HG02610 (cell line): Measurements from ENCODE around the gene RIGI.
"Not testable (repeated sequence)": the region's sequence is repeated elsewhere in the genome, so short reads cannot be mapped to it uniquely, and the experiment has no call there.

ENCODE experiments used
- ATAC-seq: cut with Tn5 transposase; IDR thresholded peaks from one replicate; pipeline ENCODE4 v1.9.1; 2021; ENCODE audit warnings: mild to moderate bottlenecking, moderate library complexity; ENCODE audit not compliant: unreplicated experiment

Gene RIGI

GRCh38 chr9:32533336-32533735 lies 7.3 kb upstream of the RIGI start:
- ATAC-seq, result no peak

GRCh38 chr9:32526707-32527048 lies 682 bp upstream of the RIGI start:
- no peak for ATAC-seq

- peak; percentile 2 for ATAC-seq
Measured at GRCh38 chr9:32525709-32526030, 326 bp downstream of the RIGI start.

GRCh38 chr9:32524892-32525708 lies 896 bp downstream of the RIGI start:
- peak; percentile 30 for ATAC-seq

GRCh38 chr9:32524558-32524891 lies 1.5 kb downstream of the RIGI start:
- ATAC-seq, result not testable (repeated sequence)

- ATAC-seq, result no peak
Measured at GRCh38 chr9:32523910-32524309, 2.1 kb downstream of the RIGI start.

GRCh38 chr9:32518276-32518675 lies 7.7 kb downstream of the RIGI start:
- no peak for ATAC-seq

- ATAC-seq, result no peak
Measured at GRCh38 chr9:32516241-32516640, 9.8 kb downstream of the RIGI start.

- no peak for ATAC-seq
Measured at GRCh38 chr9:32508728-32509127, 17.3 kb downstream of the RIGI start.

- no peak for ATAC-seq
Measured at GRCh38 chr9:32503008-32503407, 23.0 kb downstream of the RIGI start.

- ATAC-seq, result no peak
Measured at GRCh38 chr9:32502464-32502863, 23.5 kb downstream of the RIGI start.

- ATAC-seq, result no peak
Measured at GRCh38 chr9:32501868-32502267, 24.1 kb downstream of the RIGI start.

GRCh38 chr9:32500768-32501167 lies 25.2 kb downstream of the RIGI start:
- no peak for ATAC-seq

- ATAC-seq, result no peak
Measured at GRCh38 chr9:32497921-32498320, 28.1 kb downstream of the RIGI start.

GRCh38 chr9:32490601-32491000 lies 35.4 kb downstream of the RIGI start:
- no peak for ATAC-seq

GRCh38 chr9:32487981-32488380 lies 38.0 kb downstream of the RIGI start:
- no peak for ATAC-seq

- no peak for ATAC-seq
Measured at GRCh38 chr9:32486839-32487562, 39.0 kb downstream of the RIGI start.

GRCh38 chr9:32483343-32483742 lies 42.7 kb downstream of the RIGI start:
- ATAC-seq, result no peak
